Naive thymus-derived CD4-positive, alpha-beta T cell (primary cell): ENCODE data around the gene STK17B. TPM values are rescaled to one million over a fixed set of nuclear protein-coding genes. Genes with fewer than 3 reads are reported as not detected.

ENCODE experiments used
- ATAC-seq: fragments of 150-1000 bp; cut with Tn5 transposase; 2 replicates; pipeline ENCODE4 v1.10.0; 2021; ENCODE audit warnings: mild to moderate bottlenecking, moderate library complexity
- CTCF ChIA-PET: fragments of 350-600 bp; sonication (Branson Sonifier 250); formaldehyde crosslinking; loops from one replicate; lab custom pipeline; 2021; ENCODE audit warnings: antibody characterized with exemption; lab: Charles Lee
- POLR2A ChIA-PET: fragments of 350-600 bp; sonication (Branson Sonifier 250); formaldehyde crosslinking; loops from one replicate; lab custom pipeline; 2021; ENCODE audit warnings: antibody characterized with exemption, inconsistent platforms; lab: Charles Lee
- DNase-seq, 9 donors: peaks; one replicate each; pipeline versions ENCODE4 v3.0.0 to v3.0.0-alpha.2; 2020 to 2022; ENCODE audit warnings: mixed read lengths in 1 of 9
- H3K27ac ChIP-seq: one replicate; pipeline ENCODE4 v1.7.0; 2013; ENCODE audit warnings: mild to moderate bottlenecking, low read depth, low read length, moderate library complexity
- H3K27me3 ChIP-seq, 2 donors: one replicate each; pipeline ENCODE4 v1.7.0; 2013; ENCODE audit warnings: low read length in 2 of 2, mild to moderate bottlenecking in 2 of 2, moderate library complexity in 2 of 2; ENCODE audit not compliant: control insufficient read depth in 2 of 2, insufficient read depth in 2 of 2
- H3K36me3 ChIP-seq, 3 experiments: 1 replicate in 2 of 3; 2 replicates in 1 of 3; pipeline ENCODE4 v1.7.0; 2013; ENCODE audit warnings: low read length in 3 of 3, mild to moderate bottlenecking in 3 of 3, moderate library complexity in 1 of 3; ENCODE audit not compliant: insufficient read depth in 3 of 3, control insufficient read depth in 2 of 3
- H3K4me1 ChIP-seq, 2 donors: one replicate each; pipeline ENCODE4 v1.7.0; 2013; ENCODE audit warnings: low read length in 2 of 2, mild to moderate bottlenecking in 2 of 2, moderate library complexity in 1 of 2; ENCODE audit not compliant: control insufficient read depth in 2 of 2, insufficient read depth in 2 of 2
- H3K4me3 ChIP-seq: 2 replicates; pipeline ENCODE4 v1.7.0; 2013; ENCODE audit warnings: mild to moderate bottlenecking, low read length
- H3K9me3 ChIP-seq, 3 experiments: 1 replicate in 2 of 3; 2 replicates in 1 of 3; pipeline ENCODE4 v1.7.0; 2013; ENCODE audit warnings: low read length in 3 of 3; ENCODE audit not compliant: control insufficient read depth in 2 of 3
- H3K27ac Mint-ChIP-seq, 9 donors: one replicate each; pipeline ENCODE4 v1.8.0; 2020 to 2022; ENCODE audit warnings: mixed read lengths in 9 of 9, mild to moderate bottlenecking in 8 of 9, moderate library complexity in 5 of 9, inconsistent platforms in 2 of 9
- H3K27me3 Mint-ChIP-seq, 5 donors: one replicate each; pipeline ENCODE4 v1.8.0; 2021 to 2022; ENCODE audit warnings: mixed read lengths in 5 of 5, mild to moderate bottlenecking in 1 of 5
- H3K36me3 Mint-ChIP-seq, 5 donors: one replicate each; pipeline ENCODE4 v1.8.0; 2020 to 2022; ENCODE audit warnings: mixed read lengths in 5 of 5, mild to moderate bottlenecking in 3 of 5, inconsistent platforms in 1 of 5
- H3K4me1 Mint-ChIP-seq, 7 donors: one replicate each; pipeline ENCODE4 v1.8.0; 2020 to 2022; ENCODE audit warnings: mixed read lengths in 7 of 7, mild to moderate bottlenecking in 3 of 7, inconsistent platforms in 1 of 7
- H3K4me3 Mint-ChIP-seq, 10 donors: one replicate each; pipeline ENCODE4 v1.8.0; 2020 to 2022; ENCODE audit warnings: mild to moderate bottlenecking in 10 of 10, mixed read lengths in 10 of 10, moderate library complexity in 6 of 10, inconsistent platforms in 2 of 10
- H3K9me3 Mint-ChIP-seq, 11 donors: one replicate each; pipeline ENCODE4 v1.8.0; 2020 to 2022; ENCODE audit warnings: mixed read lengths in 11 of 11, mild to moderate bottlenecking in 4 of 11, inconsistent platforms in 1 of 11, moderate library complexity in 1 of 11
- intact Hi-C, 2 donors: fragments of 100-400 bp; cut with micrococcal nuclease; formaldehyde crosslinking; loops; one replicate each; pipeline ENCODE4 v1.15.1; 2023
- polyA plus RNA-seq, 2 donors: library from polyadenylated mRNA; unstranded; fragments of 300-500 nt; fragmentation: Illumina TruSeq; gene quantifications; one replicate each; pipeline ENCODE4 v1.2.3, GENCODE V29; 2021
- total RNA-seq, 6 experiments: library from RNA in 5 of 6; stranded (reverse) in 5 of 6; gene quantifications; 1 replicate in 5 of 6; 2 replicates in 1 of 6; pipeline ENCODE4 v1.2.3 and lab custom pipeline; 2021 to 2026

STK17B gene
- total and polyA plus RNA-seq, 7 experiments from 2014 or later: 66.0 to 513 (median 293) TPM

DNA sequence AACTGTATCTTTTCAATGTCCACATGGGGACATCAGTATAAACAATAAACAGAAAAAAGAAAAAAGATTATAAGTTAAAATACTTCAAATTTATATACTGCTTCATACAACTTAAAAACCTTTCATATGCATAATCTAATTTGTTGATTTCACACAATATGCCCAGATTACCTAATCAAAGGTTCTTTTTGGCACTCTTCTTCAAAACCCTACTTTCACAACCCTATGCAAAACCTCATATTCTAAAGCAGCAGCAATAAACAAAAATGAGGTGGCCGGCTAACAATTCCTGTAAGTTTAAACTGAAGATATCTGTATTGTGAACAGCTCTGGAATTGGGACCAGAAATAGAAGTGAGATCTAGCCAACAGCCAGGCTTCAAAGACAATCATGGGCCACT, 28.6 kb downstream of the STK17B start:
- no peak overlapping the region for H3K4me3 ChIP-seq
- peaks cover 45% of the 10 kb centered on the region in 2 donors for H3K4me1 ChIP-seq
- POLR2A ChIA-PET: interaction anchor here (0.6 to 1.7 kb wide), 3 partner anchors 24 to 636 kb away, joined by 3 to 5 read pairs (median 4); no protein-coding TSS in a partner anchor
- no peaks in the 10 kb centered on the region for H3K27me3 ChIP-seq
- H3K27ac ChIP-seq: peak overlapping the region; percentile 56
- ATAC-seq (no peak), DNase-seq (peak in 1 of 9 donors; percentile 5)
- H3K36me3 ChIP-seq: peaks cover 34 to 77% (median 74%) of the 10 kb centered on the region in 3 experiments
- CTCF ChIA-PET: interaction anchor here (0.7 to 1.5 kb wide), 3 partner anchors 22 to 178 kb away, joined by 3 to 5 read pairs (median 4); no protein-coding TSS in a partner anchor
- Mint-ChIP-seq H3K36me3 (peaks cover 20 to 78% (median 63%) of the 10 kb centered on the region in 5 donors), H3K27me3 (no peaks in the 10 kb centered on the region), H3K9me3 (peaks cover 0 to 4% (median 0%) of the 10 kb centered on the region in 11 donors), H3K4me3 (peak overlapping the region in 8 of 10 donors; percentile 6 to 87 (median 45)), H3K4me1 (peaks cover 37 to 90% (median 73%) of the 10 kb centered on the region in 7 donors), H3K27ac (peak overlapping the region; percentile 47 to 93 (median 87))
- intact Hi-C loops: loop anchor here (1.0 kb wide), 2 partner anchors 8 to 10 kb away; no protein-coding TSS in a partner anchor
- no peaks in the 10 kb centered on the region for H3K9me3 ChIP-seq

DNA sequence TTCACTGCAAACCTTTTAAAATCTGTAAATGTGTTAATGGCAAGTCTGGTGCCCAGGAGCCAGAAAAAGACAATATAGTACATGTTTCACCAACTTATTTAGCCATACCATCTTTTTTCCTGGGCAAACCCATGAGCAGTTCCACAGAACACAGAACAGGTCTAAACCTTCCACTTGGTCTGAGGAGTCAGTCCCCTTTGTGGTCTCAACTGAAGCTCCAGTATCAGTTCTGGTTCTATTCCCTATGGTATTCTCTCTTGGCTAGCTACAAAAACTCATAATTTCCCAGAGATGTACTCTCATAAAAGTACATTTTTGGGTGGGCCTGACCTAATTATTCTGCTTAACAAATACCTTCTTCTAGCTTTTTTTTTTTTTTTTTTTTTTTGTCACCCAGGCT, 31.2 kb downstream of the STK17B start:
- H3K27me3 ChIP-seq: no peaks in the 10 kb centered on the region
- Mint-ChIP-seq H3K36me3 (peaks cover 20 to 81% (median 70%) of the 10 kb centered on the region in 5 donors), H3K4me1 (peaks cover 26 to 81% (median 60%) of the 10 kb centered on the region in 7 donors), H3K4me3 (peak overlapping the region in 1 of 10 donors; percentile 40), H3K9me3 (peaks cover 0 to 16% (median 2%) of the 10 kb centered on the region in 11 donors), H3K27ac (peak overlapping the region in 7 of 9 donors; percentile 36 to 87 (median 74)), H3K27me3 (no peaks in the 10 kb centered on the region)
- no peak overlapping the region for H3K4me3 ChIP-seq
- POLR2A ChIA-PET: interaction anchor here (0.6 to 1.6 kb wide), 3 partner anchors 9 to 44 kb away, joined by 3 to 6 read pairs (median 3); no protein-coding TSS in a partner anchor
- H3K4me1 ChIP-seq: peaks cover 21 to 34% of the 10 kb centered on the region in 2 donors
- DNase-seq (no peak), ATAC-seq (no peak)
- intact Hi-C loops: no loop called here
- H3K36me3 ChIP-seq: peaks cover 40 to 88% (median 81%) of the 10 kb centered on the region in 3 experiments
- CTCF ChIA-PET: no interaction called here
- H3K27ac ChIP-seq: no peak overlapping the region
- H3K9me3 ChIP-seq: no peaks in the 10 kb centered on the region

DNA sequence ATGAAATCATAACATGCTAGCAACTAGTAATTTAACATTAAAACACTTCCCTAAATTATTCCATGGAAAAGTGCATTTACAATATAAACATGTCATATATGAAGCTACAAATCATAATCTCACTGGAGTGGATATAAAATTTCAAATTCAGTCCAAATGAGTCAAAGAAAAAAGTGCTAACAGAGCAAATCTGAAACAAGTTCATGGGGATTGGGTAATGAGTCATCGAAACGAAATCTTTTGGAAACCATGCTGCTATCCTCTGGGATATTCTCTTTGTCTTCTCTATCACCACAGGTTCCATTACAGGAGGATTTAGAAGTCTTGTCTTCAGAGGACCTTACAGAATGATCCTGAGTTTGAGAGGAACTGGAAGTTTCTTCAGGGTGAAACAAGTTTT, 34.1 kb downstream of the STK17B start:
- CTCF ChIA-PET: interaction anchor here (0.7 to 2.1 kb wide), 3 partner anchors 12 to 131 kb away, joined by 3 to 7 read pairs (median 6); no protein-coding TSS in a partner anchor
- H3K36me3 ChIP-seq: peaks cover 31 to 76% (median 58%) of the 10 kb centered on the region in 3 experiments
- POLR2A ChIA-PET: interaction anchor here (0.7 to 1.8 kb wide), 2 partner anchors 30 to 34 kb away, joined by 3 to 8 read pairs; partner anchors contain the start of gene STK17B
- H3K9me3 Mint-ChIP-seq: peaks cover 0 to 42% (median 12%) of the 10 kb centered on the region in 11 donors
- no peak overlapping the region for H3K27ac ChIP-seq
- intact Hi-C loops: loop anchor here in 1 of 2 donors (1.0 kb wide), 1 partner anchor 8 kb away; no protein-coding TSS in a partner anchor
- H3K9me3 ChIP-seq: peaks cover 0 to 8% (median 6%) of the 10 kb centered on the region in 3 experiments
- H3K4me1 ChIP-seq: peaks cover 0 to 16% of the 10 kb centered on the region in 2 donors
- no peaks in the 10 kb centered on the region for H3K27me3 ChIP-seq
- peak overlapping the region; percentile 25 to 81 (median 69) for H3K27ac Mint-ChIP-seq
- no peaks in the 10 kb centered on the region for H3K27me3 Mint-ChIP-seq
- ATAC-seq (no peak), DNase-seq (no peak)
- H3K36me3 Mint-ChIP-seq: peaks cover 4 to 80% (median 69%) of the 10 kb centered on the region in 5 donors
- no peak overlapping the region for H3K4me3 ChIP-seq
- H3K4me1 Mint-ChIP-seq: peaks cover 9 to 69% (median 36%) of the 10 kb centered on the region in 7 donors
- peak overlapping the region in 1 of 10 donors; percentile 30 for H3K4me3 Mint-ChIP-seq

DNA sequence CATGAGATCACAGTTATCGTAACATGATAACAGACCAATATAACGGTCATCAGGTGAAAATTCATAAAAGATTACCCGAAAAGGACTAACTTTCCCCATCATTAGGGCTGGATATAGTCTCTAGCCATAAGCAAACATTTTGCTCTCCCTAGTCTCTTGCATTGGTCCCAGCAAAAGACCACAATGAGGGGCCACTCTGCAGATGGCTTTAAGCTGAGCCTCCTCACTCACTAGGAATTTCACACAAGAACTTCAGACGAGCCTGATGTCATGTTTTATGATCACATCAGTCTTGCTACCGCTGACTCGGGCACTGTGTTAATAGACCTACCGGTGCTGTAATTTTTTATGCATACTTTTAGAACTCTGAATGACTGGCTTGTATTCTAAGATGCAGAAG, 35.2 kb downstream of the STK17B start:
- no peaks in the 10 kb centered on the region for H3K27me3 ChIP-seq
- peaks cover 28 to 66% (median 47%) of the 10 kb centered on the region in 3 experiments for H3K36me3 ChIP-seq
- H3K36me3 Mint-ChIP-seq: peaks cover 8 to 83% (median 77%) of the 10 kb centered on the region in 5 donors
- peaks cover 0 to 53% (median 24%) of the 10 kb centered on the region in 11 donors for H3K9me3 Mint-ChIP-seq
- DNase-seq: no peak
- H3K27me3 Mint-ChIP-seq: no peaks in the 10 kb centered on the region
- ChIA-PET POLR2A (interaction anchor here (0.9 kb wide), 1 partner anchor 8 kb away, joined by 3 read pairs; no protein-coding TSS in a partner anchor), CTCF (no interaction called here)
- peak; percentile 3 for ATAC-seq
- no peak overlapping the region for H3K4me3 ChIP-seq
- peaks cover 0 to 12% of the 10 kb centered on the region in 2 donors for H3K4me1 ChIP-seq
- no peak overlapping the region for H3K27ac ChIP-seq
- peaks cover 9 to 67% (median 37%) of the 10 kb centered on the region in 7 donors for H3K4me1 Mint-ChIP-seq
- H3K27ac Mint-ChIP-seq: peak overlapping the region in 8 of 9 donors; percentile 9 to 81 (median 37)
- no peak overlapping the region for H3K4me3 Mint-ChIP-seq
- intact Hi-C loops: no loop called here
- peaks cover 0 to 19% (median 10%) of the 10 kb centered on the region in 3 experiments for H3K9me3 ChIP-seq

DNA sequence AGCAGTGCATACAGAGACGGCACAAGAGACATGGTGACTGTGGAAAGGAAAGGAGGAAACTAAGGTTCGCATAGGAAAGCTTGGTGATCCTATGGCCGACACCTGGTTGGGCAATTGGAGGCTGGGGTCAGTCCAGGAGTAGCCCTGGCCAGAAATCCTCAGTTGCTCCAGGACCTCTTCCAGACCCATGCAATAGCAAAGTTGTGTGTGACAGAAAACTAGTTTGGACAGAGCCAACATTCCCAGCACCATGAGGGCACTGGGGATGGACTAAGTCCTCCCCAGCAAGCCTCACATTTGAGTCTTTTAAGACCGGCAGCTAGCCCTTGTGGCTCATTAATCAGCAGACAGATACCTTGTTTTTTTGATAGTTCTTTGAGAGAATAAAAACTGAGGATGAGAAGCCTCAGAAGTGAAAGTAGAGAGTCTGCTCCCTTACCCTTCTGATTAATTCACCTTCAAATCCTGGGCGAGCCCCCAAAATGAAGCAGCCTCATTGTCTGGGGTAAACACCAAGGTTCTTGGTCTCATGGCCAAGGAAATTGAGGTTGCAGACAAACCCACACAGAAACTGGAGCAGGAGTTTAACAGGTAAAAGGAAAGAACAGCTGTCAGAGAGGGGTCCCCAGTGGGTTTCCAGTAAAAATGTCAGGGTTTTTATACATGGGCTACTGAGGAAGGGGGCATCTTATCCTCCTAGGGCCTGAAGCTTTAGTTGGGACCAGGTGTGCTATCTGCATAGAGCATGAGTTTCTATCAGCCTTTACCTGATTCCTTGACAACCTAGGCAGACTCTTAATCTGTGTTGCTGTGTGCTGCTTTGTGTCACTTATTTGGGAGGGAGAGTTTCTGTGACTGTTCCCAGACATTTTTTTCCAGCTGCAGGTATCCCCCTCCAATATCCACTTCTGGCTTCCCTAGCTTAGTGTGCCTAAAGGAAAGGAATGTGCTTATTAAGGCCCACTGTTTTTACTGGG, 39.1 kb downstream of the STK17B start:
- POLR2A ChIA-PET: interaction anchor here (0.6 to 1.7 kb wide), 11 partner anchors 8 to 144 kb away, joined by 3 to 6 read pairs (median 4); no protein-coding TSS in a partner anchor
- no peaks in the 10 kb centered on the region for H3K27me3 Mint-ChIP-seq
- H3K27ac ChIP-seq: peak overlapping the region; percentile 36
- intact Hi-C loops: loop anchor here (1.0 to 5.0 kb wide), 9 partner anchors 28 to 321 kb away; no protein-coding TSS in a partner anchor
- H3K4me1 ChIP-seq: no peaks in the 10 kb centered on the region
- DNase-seq: peak in 5 of 9 donors; percentile 44 to 55 (median 48)
- peaks cover 0 to 84% (median 47%) of the 10 kb centered on the region in 11 donors for H3K9me3 Mint-ChIP-seq
- no peaks in the 10 kb centered on the region for H3K27me3 ChIP-seq
- CTCF ChIA-PET: interaction anchor here (0.7 to 1.8 kb wide), 4 partner anchors 31 to 144 kb away, joined by 3 to 12 read pairs (median 4); partner anchors contain the start of gene DNAH7
- ATAC-seq: peak; percentile 33
- peaks cover 0 to 34% (median 18%) of the 10 kb centered on the region in 7 donors for H3K4me1 Mint-ChIP-seq
- H3K36me3 Mint-ChIP-seq: peaks cover 8 to 70% (median 56%) of the 10 kb centered on the region in 5 donors
- H3K4me3 ChIP-seq: no peak overlapping the region
- H3K4me3 Mint-ChIP-seq: peak overlapping the region in 5 of 10 donors; percentile 1 to 36 (median 32)
- H3K36me3 ChIP-seq: peaks cover 7 to 32% (median 18%) of the 10 kb centered on the region in 3 experiments
- peak overlapping the region; percentile 61 to 91 (median 84) for H3K27ac Mint-ChIP-seq
- H3K9me3 ChIP-seq: peaks cover 10 to 52% (median 20%) of the 10 kb centered on the region in 3 experiments
